Esophagus (tissue), 2 donors: ENCODE measurements around the gene AJM1. TPM values are rescaled to one million over a fixed set of nuclear protein-coding genes. Genes with fewer than 3 reads are reported as not detected.

ENCODE experiments used
- H3K27ac ChIP-seq, 2 donors: one replicate each; pipeline ENCODE4 v1.5.1; 2013; ENCODE audit warnings: low read depth in 2 of 2, mild to moderate bottlenecking in 2 of 2, inconsistent platforms in 1 of 2, low read length in 1 of 2, moderate library complexity in 1 of 2
- H3K27me3 ChIP-seq, 2 donors: one replicate each; pipeline ENCODE4 v1.6.1; 2013; ENCODE audit warnings: low read length in 2 of 2, control low read depth in 1 of 2, mild to moderate bottlenecking in 1 of 2; ENCODE audit not compliant: insufficient read depth in 2 of 2, control insufficient read depth in 1 of 2
- H3K36me3 ChIP-seq, 2 donors: one replicate each; pipeline ENCODE4 v1.6.1; 2013; ENCODE audit warnings: low read length in 1 of 2; ENCODE audit not compliant: control insufficient read depth in 2 of 2, insufficient read depth in 2 of 2
- H3K4me1 ChIP-seq, 2 donors: one replicate each; pipeline ENCODE4 v1.6.1; 2013; ENCODE audit warnings: low read length in 1 of 2; ENCODE audit not compliant: control insufficient read depth in 2 of 2, insufficient read depth in 2 of 2
- H3K4me3 ChIP-seq, 2 donors: one replicate each; pipeline ENCODE4 v1.5.1; 2013; ENCODE audit warnings: low read length in 2 of 2, mild to moderate bottlenecking in 2 of 2, low read depth in 1 of 2, moderate library complexity in 1 of 2
- H3K9me3 ChIP-seq, 2 donors: one replicate each; pipeline ENCODE4 v1.6.1; 2013; ENCODE audit warnings: mild to moderate bottlenecking in 2 of 2, low read depth in 1 of 2, low read length in 1 of 2, moderate library complexity in 1 of 2; ENCODE audit not compliant: control insufficient read depth in 2 of 2, insufficient read depth in 1 of 2
- WGBS, 2 donors: extraction: QIAGEN DNeasy Blood & Tissue Kit; methylation state at CpG; one replicate each; pipeline ENCODE4 v1.1.7; 2013; 5-methylcytosine and 5-hydroxymethylcytosine counted together
- polyA plus RNA-seq, 2 donors: library from polyadenylated mRNA; stranded (reverse); fragments of 200-250 nt; gene quantifications; one replicate each; pipeline ENCODE4 v1.2.3, GENCODE V29; 2013
- donor health status: healthy with polysubstance abuse.
- donor health status: Bipolar disorder and iron deficiency.

AJM1 gene
- polyA plus RNA-seq, 2 donors = 1.9 to 3.7 TPM

GRCh38 chr9:136849960-136850865, 7.9 kb downstream of the AJM1 start:
- Histone ChIP-seq H3K9me3 (peaks cover 0 to 6% of the 10 kb centered on the region in 2 donors), H3K36me3 (peaks cover 0 to 4% of the 10 kb centered on the region in 2 donors), H3K4me1 (peaks cover 4 to 36% of the 10 kb centered on the region in 2 donors), H3K4me3 (peak overlapping the region; percentile 40 to 60), H3K27me3 (no peaks in the 10 kb centered on the region), H3K27ac (peak overlapping the region; percentile 45 to 50)
- 42 to 46% methylated on average over 41 to 43 of the region's 43 CpGs for WGBS, 2 donors

GRCh38 chr9:136850866-136851775, 8.8 kb downstream of the AJM1 start:
- H3K27me3 ChIP-seq = no peaks in the 10 kb centered on the region
- peaks cover 0 to 4% of the 10 kb centered on the region in 2 donors for H3K36me3 ChIP-seq
- H3K27ac ChIP-seq = no peak overlapping the region
- H3K9me3 ChIP-seq = peaks cover 0 to 4% of the 10 kb centered on the region in 2 donors
- H3K4me1 ChIP-seq = peaks cover 4 to 30% of the 10 kb centered on the region in 2 donors
- WGBS, 2 donors = 81 to 82% methylated on average over 22 to 23 of the region's 23 CpGs
- H3K4me3 ChIP-seq = no peak overlapping the region

- Histone ChIP-seq H3K4me3 (no peak within 1 kb of the TSS), H3K4me1 (peaks cover 4 to 22% of the 10 kb centered on the region in 2 donors), H3K36me3 (peaks cover 0 to 7% of the 10 kb centered on the region in 2 donors)
Measured at GRCh38 chr9:136851941-136852663, 9.8 kb downstream of the AJM1 start, which contains the start of gene MAMDC4. Gene MAMDC4 (plus strand): TSS chr9:136852346. CDS start chr9:136852417, 71 bp downstream.

GRCh38 chr9:136852664-136853595, 10.7 kb downstream of the AJM1 start:
- Histone ChIP-seq H3K4me1 (peaks cover 3 to 28% of the 10 kb centered on the region in 2 donors), H3K36me3 (peaks cover 0 to 7% of the 10 kb centered on the region in 2 donors), H3K27ac (no peak overlapping the region), H3K9me3 (no peaks in the 10 kb centered on the region), H3K27me3 (no peaks in the 10 kb centered on the region), H3K4me3 (no peak overlapping the region)
- WGBS, 2 donors = 80 to 82% methylated on average over 29 of the region's 29 CpGs

More at GRCh38 chr9:136851941-136852663, 9.8 kb downstream of the AJM1 start, which contains the start of gene MAMDC4:
- H3K27ac ChIP-seq = no peak within 1 kb of the TSS
- no peaks in the 10 kb centered on the region for H3K27me3 ChIP-seq
- H3K9me3 ChIP-seq = no peaks in the 10 kb centered on the region
- WGBS, 2 donors = 63 to 76% methylated on average over 23 of the region's 23 CpGs

GRCh38 chr9:136853596-136854112, 11.4 kb downstream of the AJM1 start:
- Histone ChIP-seq H3K27ac (no peak overlapping the region), H3K4me1 (peaks cover 8 to 35% of the 10 kb centered on the region in 2 donors), H3K27me3 (no peaks in the 10 kb centered on the region), H3K4me3 (no peak overlapping the region), H3K36me3 (peaks cover 0 to 7% of the 10 kb centered on the region in 2 donors), H3K9me3 (no peaks in the 10 kb centered on the region)
- WGBS, 2 donors = 80 to 86% methylated on average over 18 of the region's 18 CpGs

GRCh38 chr9:136854113-136854841, 12.0 kb downstream of the AJM1 start:
- no peak overlapping the region for H3K27ac ChIP-seq
- no peak overlapping the region for H3K4me3 ChIP-seq
- H3K9me3 ChIP-seq = no peaks in the 10 kb centered on the region
- peaks cover 0 to 7% of the 10 kb centered on the region in 2 donors for H3K36me3 ChIP-seq
- no peaks in the 10 kb centered on the region for H3K27me3 ChIP-seq
- 56 to 66% methylated on average over 27 to 30 of the region's 30 CpGs for WGBS, 2 donors
- H3K4me1 ChIP-seq = peaks cover 10 to 41% of the 10 kb centered on the region in 2 donors

GRCh38 chr9:136854842-136855460, 12.7 kb downstream of the AJM1 start:
- 69 to 80% methylated on average over 23 of the region's 23 CpGs for WGBS, 2 donors
- H3K36me3 ChIP-seq = peaks cover 0 to 7% of the 10 kb centered on the region in 2 donors
- H3K9me3 ChIP-seq = no peaks in the 10 kb centered on the region
- no peak overlapping the region for H3K27ac ChIP-seq
- no peak overlapping the region for H3K4me3 ChIP-seq
- no peaks in the 10 kb centered on the region for H3K27me3 ChIP-seq
- peaks cover 10 to 42% of the 10 kb centered on the region in 2 donors for H3K4me1 ChIP-seq
